Ramos (cell line): ENCODE data around the gene SH3BP2.

ENCODE experiments used
- in situ Hi-C: fragments of 300-500 bp; cut with MboI; formaldehyde crosslinking; loops from one replicate; pipeline ENCODE4 v1.14.3; 2022; ENCODE audit warnings: low sequenced_read_pairs; ENCODE audit not compliant: unreplicated experiment

The SH3BP2 gene

GRCh38 chr4:2867758-2868491, 75.0 kb downstream of the SH3BP2 start:
- in situ Hi-C loops: no loop called here

GRCh38 chr4:2868877-2869487, 76.1 kb downstream of the SH3BP2 start:
- in situ Hi-C loops: no loop called here

DNA sequence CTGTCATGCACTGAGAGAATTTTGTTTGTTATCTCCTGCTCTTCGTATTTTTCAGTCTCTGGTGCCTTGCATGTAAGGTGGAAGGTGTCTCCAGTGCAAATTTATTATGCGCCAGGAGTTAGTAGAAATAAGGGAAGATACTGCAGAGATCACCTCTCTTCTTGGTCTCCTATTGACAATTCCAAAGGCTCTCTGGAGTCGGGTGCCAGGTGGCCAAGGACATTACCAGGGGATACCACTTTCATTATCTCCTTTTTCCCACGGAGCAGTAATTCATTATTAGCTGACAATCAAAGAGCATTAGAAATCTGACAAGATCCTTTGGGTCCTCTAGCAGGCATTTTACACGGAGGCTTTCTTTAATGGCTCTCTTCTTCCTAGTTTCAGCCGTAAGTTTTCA, 76.8 kb downstream of the SH3BP2 start:
- in situ Hi-C loops: no loop called here

GRCh38 chr4:2870082-2870481, 77.2 kb downstream of the SH3BP2 start:
- in situ Hi-C loops: no loop called here

- in situ Hi-C loops: no loop called here
These were observed 78.6 kb downstream of the SH3BP2 start for GRCh38 chr4:2871466-2871865.

DNA sequence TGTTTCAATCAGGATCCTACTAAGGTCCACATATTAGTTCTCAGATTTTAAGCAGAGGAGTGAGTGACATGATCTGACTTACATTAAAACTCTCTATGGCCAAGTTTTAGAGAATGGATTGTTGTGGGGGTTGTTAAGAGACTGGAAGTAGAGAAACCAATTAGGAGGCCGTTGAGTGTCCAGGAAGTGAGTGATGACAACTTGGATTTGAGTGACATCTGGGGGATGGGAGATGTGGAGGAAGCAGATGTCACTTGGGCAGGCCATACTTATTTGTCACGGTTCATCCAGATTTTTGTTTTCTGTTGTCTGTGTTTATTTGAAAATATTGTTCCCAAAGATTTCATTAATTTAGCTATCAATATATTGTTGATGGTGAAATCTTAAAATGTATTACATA, 79.0 kb downstream of the SH3BP2 start:
- in situ Hi-C loops: no loop called here

DNA sequence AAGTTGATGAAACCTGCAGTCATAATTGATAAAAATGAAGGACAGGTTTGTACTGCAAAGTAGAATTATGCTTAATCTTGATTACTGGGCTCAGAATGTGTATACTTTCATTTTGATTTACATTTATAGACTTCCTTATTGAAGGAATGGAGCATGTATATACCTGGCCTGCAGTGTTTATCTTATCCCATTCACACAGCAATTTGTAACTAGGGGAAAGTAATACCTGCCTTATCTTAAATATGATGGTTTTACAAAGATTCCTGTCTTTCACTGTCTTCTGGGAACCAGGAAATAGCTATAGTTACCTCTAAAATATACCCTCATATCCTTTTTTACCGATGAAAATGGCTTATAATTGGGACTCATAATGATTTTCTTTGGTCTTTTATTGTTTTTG, 80.4 kb downstream of the SH3BP2 start:
- in situ Hi-C loops: no loop called here

DNA sequence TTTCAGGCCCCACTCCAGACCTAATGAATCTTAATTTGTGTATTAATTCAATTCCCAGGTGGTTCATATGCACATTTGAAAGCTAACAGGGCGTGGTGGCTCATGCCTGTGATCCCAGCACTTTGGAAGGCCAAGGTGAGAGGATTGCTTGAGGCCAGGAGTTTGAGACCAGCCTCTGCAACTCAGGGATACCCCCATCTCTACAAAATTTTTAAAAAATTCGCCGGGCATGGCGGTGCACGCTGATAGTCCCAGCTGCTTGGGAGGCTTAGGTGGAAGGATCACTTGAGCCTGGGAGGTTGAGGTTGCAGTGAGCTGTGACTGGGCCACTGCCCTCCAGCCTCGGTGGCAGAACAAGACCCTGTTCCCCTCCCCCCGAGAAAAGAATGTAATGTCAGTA, 82.0 kb downstream of the SH3BP2 start:
- in situ Hi-C loops: no loop called here

DNA sequence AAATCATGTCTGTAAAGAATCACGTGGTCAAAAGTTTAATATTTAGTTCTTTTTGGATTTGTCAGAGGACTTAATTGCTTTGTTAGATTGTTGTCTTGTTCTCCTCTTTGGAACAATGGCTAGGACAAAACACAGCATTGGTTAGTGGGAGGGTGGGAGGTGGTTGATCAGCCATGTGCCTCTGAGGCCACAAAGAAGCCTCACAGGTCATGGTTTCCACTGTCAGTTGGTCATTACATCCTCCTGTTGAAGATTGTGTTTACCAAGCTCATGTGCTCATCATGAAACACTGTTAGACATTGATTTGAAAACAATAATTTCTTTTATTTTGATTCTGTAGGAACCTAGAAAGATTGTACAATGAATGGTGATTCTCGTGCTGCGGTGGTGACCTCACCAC, 82.7 kb downstream of the SH3BP2 start:
- in situ Hi-C loops: no loop called here

DNA sequence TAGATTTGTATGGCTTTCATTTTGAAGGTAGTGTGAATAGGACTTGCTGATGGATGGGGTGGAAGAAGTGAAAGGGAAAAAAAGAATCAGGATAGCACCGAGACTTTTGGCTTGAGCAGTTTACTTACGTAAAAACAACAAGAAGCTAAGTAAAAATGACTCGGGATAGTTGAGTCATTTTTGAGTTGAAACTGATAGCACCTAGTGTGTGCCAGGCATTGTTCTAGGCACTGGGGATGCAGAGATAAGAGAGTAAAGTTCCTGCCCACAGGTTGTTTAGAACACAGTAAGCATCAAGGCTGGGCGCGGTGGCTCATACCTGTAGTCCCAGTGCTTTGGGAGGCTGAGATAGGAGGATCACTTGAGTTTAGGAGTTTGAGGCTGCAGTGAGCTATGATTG, 85.5 kb downstream of the SH3BP2 start:
- in situ Hi-C loops: no loop called here

- in situ Hi-C loops: no loop called here
These were observed 86.1 kb downstream of the SH3BP2 start for GRCh38 chr4:2879026-2879425.

DNA sequence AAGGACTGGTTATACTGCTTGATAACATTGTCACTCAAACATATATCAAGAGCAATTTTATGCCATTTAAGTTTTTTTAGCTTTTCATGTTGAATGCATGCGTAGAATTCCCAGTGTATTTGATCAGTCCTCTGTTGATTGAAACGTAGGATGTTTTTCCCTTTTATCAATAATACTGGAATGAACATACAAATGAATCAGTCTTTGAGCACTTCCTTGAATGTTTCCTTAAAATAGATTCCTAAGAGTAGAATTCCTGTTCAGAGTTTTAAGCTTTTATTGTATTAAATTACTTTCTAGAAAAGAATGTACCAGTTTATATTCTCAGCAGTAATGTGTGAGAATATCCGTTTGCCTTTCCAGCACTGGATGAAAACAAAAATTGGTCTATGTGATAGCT, 88.5 kb downstream of the SH3BP2 start:
- in situ Hi-C loops: no loop called here

GRCh38 chr4:2882341-2882740, 89.5 kb downstream of the SH3BP2 start:
- in situ Hi-C loops: no loop called here

GRCh38 chr4:2886161-2886560, 93.3 kb downstream of the SH3BP2 start:
- in situ Hi-C loops: no loop called here

GRCh38 chr4:2886622-2887021, 93.7 kb downstream of the SH3BP2 start:
- in situ Hi-C loops: no loop called here

DNA sequence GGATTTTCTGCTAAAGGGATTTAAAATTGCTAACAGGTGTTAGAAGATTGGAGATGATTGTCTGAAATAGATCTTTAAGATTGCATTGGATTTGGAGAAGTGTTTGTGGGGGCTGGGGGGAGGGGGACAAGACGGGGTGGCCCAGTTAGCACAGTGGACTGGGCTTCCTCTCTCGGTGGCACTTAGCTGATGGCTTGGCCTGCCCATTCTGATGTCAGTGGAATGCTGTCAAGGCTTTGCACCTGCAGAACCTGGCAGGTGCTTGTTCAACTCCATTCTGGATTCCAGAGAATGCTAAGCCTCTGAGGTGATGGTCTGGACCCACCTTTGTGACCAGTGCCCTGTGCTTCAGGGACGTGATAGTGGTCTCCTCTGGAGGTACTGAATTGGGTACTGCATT, 94.5 kb downstream of the SH3BP2 start:
- in situ Hi-C loops: no loop called here

DNA sequence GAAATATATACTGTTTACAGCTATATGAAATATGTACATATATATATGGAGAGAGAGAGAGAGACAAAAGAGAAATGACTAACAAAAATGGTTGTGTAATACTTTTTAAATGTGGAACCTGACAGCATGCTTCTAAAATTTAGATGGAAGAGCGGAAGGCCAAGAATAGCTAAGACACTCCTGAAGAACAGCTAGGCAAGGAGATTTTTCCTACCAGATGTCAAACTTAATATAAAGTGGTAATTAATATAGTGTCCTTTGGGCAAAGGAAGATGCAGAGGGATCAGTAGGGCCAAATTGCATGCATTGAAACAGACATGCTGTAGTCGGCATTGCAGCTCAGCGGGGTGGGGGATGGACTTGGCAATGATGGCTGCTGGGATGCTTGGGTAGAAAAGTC, 96.0 kb downstream of the SH3BP2 start:
- in situ Hi-C loops: no loop called here
